Measurements from ENCODE around the gene DCX.
A peak's percentile ranks its signal among the peaks of the same experiment; 100 is the strongest.

GRCh38 chrX:111244235-111244750, 167.7 kb downstream of the DCX start:
- TF ChIP-seq CTCF (conservative IDR thresholded peaks at IDR 0.05 in 1 of 2, IDR thresholded peaks at IDR 0.05 in 1 of 2; ENCODE audit: low read depth in 1 of 2, low read length in 2 of 2) (peak; percentile 27 to 29), EZH2 (IDR thresholded peaks at IDR 0.05; ENCODE audit: low read length, missing control alignments) (no peak)
